ENCODE results near the gene LRRC26. TPM values are rescaled to one million over a fixed set of nuclear protein-coding genes. Genes with fewer than 3 reads are reported as not detected.

The LRRC26 gene
- total and polyA plus RNA-seq, 2 experiments from 2014 or later: 2.3 TPM; not detected in 1

DNA sequence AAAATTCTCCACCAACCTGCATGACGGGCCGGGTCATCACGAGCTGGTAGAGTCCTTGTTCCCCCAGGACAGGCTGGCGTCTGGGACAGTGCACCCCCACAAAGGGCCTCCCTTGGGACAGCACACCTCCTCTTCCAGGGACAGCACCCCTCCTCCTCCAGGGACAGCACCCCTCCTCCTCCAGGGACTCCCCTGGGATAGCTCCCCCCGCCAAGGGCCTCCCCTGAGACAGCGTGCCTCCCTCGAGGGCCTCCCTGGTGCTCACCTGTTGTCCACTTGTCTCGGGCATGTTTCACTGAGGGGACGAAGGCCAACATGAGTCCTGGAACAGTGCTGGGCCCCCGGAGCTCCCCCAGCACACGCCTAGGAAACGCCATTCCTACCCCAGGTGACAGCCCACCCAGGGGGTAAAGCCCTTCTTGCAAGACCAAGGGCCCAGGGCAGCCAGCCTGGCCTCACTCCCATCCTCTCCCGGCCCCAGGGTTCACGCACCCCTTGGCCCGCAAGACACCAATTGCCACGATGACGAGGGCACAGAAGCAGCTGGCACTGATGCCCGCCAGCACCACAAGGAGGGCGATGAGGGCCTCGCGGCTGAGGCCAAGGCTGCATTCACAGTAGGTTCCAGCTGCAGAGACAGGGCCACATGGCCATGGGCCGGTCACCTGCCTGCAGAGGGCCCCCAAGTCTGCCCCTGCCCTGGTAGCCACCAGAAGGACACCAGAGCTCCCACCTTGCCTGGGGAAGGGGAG is 1.5 kb upstream of the LRRC26 start:
- TF ChIP-seq, protein P1, sequence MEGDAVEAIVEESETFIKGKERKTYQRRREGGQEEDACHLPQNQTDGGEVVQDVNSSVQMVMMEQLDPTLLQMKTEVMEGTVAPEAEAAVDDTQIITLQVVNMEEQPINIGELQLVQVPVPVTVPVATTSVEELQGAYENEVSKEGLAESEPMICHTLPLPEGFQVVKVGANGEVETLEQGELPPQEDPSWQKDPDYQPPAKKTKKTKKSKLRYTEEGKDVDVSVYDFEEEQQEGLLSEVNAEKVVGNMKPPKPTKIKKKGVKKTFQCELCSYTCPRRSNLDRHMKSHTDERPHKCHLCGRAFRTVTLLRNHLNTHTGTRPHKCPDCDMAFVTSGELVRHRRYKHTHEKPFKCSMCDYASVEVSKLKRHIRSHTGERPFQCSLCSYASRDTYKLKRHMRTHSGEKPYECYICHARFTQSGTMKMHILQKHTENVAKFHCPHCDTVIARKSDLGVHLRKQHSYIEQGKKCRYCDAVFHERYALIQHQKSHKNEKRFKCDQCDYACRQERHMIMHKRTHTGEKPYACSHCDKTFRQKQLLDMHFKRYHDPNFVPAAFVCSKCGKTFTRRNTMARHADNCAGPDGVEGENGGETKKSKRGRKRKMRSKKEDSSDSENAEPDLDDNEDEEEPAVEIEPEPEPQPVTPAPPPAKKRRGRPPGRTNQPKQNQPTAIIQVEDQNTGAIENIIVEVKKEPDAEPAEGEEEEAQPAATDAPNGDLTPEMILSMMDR (IDR thresholded peaks at IDR 0.05; ENCODE audit: low read depth, low read length): no peak
- no peak overlapping the region for H3K4me3 ChIP-seq
- no peaks in the 10 kb centered on the region for H3K36me3 ChIP-seq
- no peak overlapping the region for H3K27ac ChIP-seq
- H3K27me3 ChIP-seq: peaks cover 98% of the 10 kb centered on the region
- DNase-seq (ENCODE audit: low read depth in 1 of 2, low spot score in 1 of 2): no peak
- H3K4me1 ChIP-seq (ENCODE audit: low read depth): peaks cover 3% of the 10 kb centered on the region
- H3K9me3 ChIP-seq (ENCODE audit: low read depth): no peaks in the 10 kb centered on the region

DNA sequence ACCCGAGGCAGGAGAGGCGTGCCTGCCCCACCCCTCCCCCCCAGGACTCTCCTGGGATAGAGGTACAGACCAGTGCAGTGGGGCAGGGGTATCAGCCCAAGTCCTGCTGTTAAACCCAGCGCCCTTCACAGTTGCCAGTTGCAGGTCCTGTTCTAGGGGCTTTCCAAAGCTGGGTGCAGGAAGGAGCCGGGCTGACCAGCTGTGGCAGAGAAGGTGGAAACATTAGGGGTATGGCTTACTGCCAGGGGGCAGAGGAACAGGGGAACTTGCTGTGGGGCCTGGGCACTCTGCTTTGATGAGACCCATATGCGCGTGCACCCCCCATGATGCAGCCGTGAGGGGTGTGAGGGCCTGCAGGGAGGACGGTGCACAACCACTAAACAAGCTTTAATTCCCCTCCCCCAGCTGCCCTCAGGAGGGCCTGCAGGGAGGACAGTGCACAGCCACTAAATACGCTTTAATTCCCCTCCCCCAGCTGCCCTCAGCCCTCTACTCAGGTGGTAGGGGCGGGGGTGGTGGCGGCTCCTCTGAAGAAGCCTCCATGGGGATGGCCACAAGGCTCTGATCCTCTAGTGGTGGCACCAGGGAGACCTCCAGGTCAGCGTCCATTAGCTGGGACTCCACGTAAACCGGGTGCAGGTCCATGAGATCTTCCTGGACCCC is 766 bp upstream of the LRRC26 start:
- H3K9me3 ChIP-seq (ENCODE audit: low read depth): no peaks in the 10 kb centered on the region
- DNase-seq (ENCODE audit: low read depth in 1 of 2, low spot score in 1 of 2): no peak
- H3K4me3 ChIP-seq: no peak overlapping the region
- H3K27ac ChIP-seq: no peak overlapping the region
- peaks cover 3% of the 10 kb centered on the region for H3K4me1 ChIP-seq (ENCODE audit: low read depth)
- peaks cover 99% of the 10 kb centered on the region for H3K27me3 ChIP-seq
- TF ChIP-seq, protein P1 (IDR thresholded peaks at IDR 0.05; ENCODE audit: low read depth, low read length): no peak
- no peaks in the 10 kb centered on the region for H3K36me3 ChIP-seq

DNA sequence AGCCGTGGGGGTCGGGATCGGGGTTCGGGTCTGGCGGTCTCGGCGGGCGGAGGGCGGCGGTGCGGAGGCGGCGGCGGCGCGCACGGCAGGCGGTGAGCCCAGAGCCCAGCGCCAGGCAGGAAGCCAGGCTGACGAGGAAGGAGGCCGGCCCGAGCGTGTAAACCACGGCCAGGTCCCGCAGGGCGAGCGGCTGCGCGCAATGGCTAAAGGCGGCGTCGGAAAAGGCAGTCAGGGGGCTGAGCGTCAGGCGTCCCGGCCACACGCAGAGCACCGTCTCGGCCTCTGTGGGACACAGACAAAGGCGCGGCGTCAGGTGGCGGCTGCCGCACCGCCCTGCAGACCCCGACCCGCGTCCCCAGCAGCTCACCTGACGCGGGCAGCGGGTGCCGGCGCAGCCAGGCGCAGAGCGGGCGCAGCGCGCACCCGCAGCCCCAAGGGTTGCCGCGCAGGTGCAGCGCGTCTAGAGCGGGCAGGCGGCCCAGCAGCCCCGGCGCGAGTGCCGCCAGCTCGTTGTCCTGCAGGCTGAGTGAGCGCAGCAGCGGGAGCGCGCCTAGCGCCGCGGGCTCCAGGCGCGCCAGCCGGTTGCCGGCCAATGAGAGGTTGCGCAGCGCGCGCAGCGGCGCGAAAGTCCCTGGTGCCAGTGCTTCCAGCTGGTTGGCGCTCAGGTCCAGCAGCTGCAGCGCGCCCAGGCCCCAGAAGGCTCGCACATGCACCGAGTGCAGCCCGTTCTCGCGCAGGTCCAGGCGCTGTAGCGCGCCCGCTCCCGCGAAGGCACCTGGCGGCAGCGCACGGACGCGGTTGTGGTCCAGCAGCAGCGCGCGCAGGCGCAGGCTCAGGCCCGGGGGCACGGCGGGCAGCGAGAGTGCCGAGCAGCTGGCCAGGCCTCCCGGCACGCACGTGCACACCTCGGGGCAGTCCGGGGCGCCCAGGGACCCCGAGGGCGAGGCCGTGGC is 671 bp downstream of the LRRC26 start:
- peak; percentile 45 to 63 for DNase-seq (ENCODE audit: low read depth in 1 of 2, low spot score in 1 of 2)
- no peaks in the 10 kb centered on the region for H3K36me3 ChIP-seq
- no peak overlapping the region for H3K27ac ChIP-seq
- H3K9me3 ChIP-seq (ENCODE audit: low read depth): no peaks in the 10 kb centered on the region
- TF ChIP-seq, protein P1 (IDR thresholded peaks at IDR 0.05; ENCODE audit: low read depth, low read length): no peak
- peak overlapping the region; percentile 28 for H3K4me3 ChIP-seq
- H3K4me1 ChIP-seq (ENCODE audit: low read depth): peaks cover 3% of the 10 kb centered on the region
- peaks cover 100% of the 10 kb centered on the region for H3K27me3 ChIP-seq

DNA sequence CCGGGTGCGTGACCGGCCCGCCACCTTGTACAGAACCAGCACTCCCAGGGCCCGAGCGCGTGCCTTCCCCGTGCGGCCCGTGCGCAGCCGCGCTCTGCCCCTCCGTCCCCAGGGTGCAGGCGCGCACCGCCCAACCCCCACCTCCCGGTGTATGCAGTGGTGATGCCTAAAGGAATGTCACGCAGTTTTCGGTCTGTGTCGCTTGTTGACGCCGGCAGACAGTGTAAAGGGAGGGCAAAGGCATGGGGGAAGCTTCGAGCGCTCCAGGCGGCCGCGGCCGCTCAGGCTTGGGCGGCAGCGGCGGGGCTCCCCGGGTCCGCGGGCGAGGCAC is 1.3 kb downstream of the LRRC26 start:
- Histone ChIP-seq H3K4me3 (peak overlapping the region; percentile 28), H3K27ac (no peak overlapping the region), H3K9me3 (ENCODE audit: low read depth) (no peaks in the 10 kb centered on the region), H3K36me3 (no peaks in the 10 kb centered on the region), H3K4me1 (ENCODE audit: low read depth) (peaks cover 3% of the 10 kb centered on the region), H3K27me3 (peaks cover 100% of the 10 kb centered on the region)
- no peak for DNase-seq (ENCODE audit: low read depth in 1 of 2, low spot score in 1 of 2)
- TF ChIP-seq, protein P1 (IDR thresholded peaks at IDR 0.05; ENCODE audit: low read depth, low read length): no peak

DNA sequence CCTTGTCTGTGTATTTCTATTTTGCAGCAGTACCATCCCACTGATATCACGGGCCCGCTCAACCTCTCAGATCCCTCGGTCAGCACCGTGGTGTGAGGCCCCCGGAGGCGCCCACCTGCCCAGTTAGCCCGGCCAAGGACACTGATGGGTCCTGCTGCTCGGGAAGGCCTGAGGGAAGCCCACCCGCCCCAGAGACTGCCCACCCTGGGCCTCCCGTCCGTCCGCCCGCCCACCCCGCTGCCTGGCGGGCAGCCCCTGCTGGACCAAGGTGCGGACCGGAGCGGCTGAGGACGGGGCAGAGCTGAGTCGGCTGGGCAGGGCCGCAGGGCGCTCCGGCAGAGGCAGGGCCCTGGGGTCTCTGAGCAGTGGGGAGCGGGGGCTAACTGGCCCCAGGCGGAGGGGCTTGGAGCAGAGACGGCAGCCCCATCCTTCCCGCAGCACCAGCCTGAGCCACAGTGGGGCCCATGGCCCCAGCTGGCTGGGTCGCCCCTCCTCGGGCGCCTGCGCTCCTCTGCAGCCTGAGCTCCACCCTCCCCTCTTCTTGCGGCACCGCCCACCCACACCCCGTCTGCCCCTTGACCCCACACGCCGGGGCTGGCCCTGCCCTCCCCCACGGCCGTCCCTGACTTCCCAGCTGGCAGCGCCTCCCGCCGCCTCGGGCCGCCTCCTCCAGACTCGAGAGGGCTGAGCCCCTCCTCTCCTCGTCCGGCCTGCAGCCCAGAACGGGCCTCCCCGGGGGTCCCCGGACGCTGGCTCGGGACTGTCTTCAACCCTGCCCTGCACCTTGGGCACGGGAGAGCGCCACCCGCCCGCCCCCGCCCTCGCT is 1.9 kb downstream of the LRRC26 start:
- no peak overlapping the region for H3K27ac ChIP-seq

More for the DNA sequence above, 1.9 kb downstream of the LRRC26 start:
- H3K27me3 ChIP-seq: peaks cover 100% of the 10 kb centered on the region
- no peaks in the 10 kb centered on the region for H3K36me3 ChIP-seq
- DNase-seq (ENCODE audit: low read depth in 1 of 2, low spot score in 1 of 2): peak in 1 of 2 donors; percentile 19
- H3K4me1 ChIP-seq (ENCODE audit: low read depth): peaks cover 3% of the 10 kb centered on the region
- peak overlapping the region; percentile 28 for H3K4me3 ChIP-seq
- no peaks in the 10 kb centered on the region for H3K9me3 ChIP-seq (ENCODE audit: low read depth)
- TF ChIP-seq, protein P1 (IDR thresholded peaks at IDR 0.05; ENCODE audit: low read depth, low read length): no peak
